ENCODE measurements around the gene VPS51. TPM values are rescaled to one million over a fixed set of nuclear protein-coding genes. Genes with fewer than 3 reads are reported as not detected.

The VPS51 gene
- total and polyA plus RNA-seq, 2 of the 13 experiments (the other 11 are each of a cell fraction or from before 2014, with no cell fraction given): 76.3 to 90.6 TPM

- TF ChIP-seq SYNCRIP (IDR thresholded peaks at IDR 0.05; ENCODE audit: insufficient read depth, low read depth, low read length) (no peak), TFDP2 (CRISPR knock-in tag; IDR thresholded peaks at IDR 0.05) (peak; percentile 100), GTF3A (CRISPR knock-in tag; conservative IDR thresholded peaks at IDR 0.05) (no peak), HNF4A (CRISPR knock-in tag; IDR thresholded peaks at IDR 0.05) (peak; percentile 20; the same call in 1 of the 2 replicates), GTF2F1 (IDR thresholded peaks at IDR 0.05; ENCODE audit: low read length) (no peak), ZNF580 (CRISPR knock-in tag; IDR thresholded peaks at IDR 0.05; ENCODE audit: borderline replicate concordance, low read depth) (peak; percentile 71; the same call in 1 of the 2 replicates), ZNF205 (CRISPR knock-in tag; IDR thresholded peaks at IDR 0.05) (peak; percentile 75), ZFP82 (CRISPR knock-in tag; IDR thresholded peaks at IDR 0.05; ENCODE audit: borderline replicate concordance) (no peak), BCL3 (CRISPR knock-in tag; IDR thresholded peaks at IDR 0.05) (0 out of 2 replicates have a peak, but pooled peaks have one; percentile 68), KDM2A (CRISPR knock-in tag; IDR thresholded peaks at IDR 0.05; ENCODE audit: borderline replicate concordance, low read depth) (peak; percentile 97), AHR (CRISPR knock-in tag; IDR thresholded peaks at IDR 0.05) (peak; percentile 20; the same call in 1 of the 2 replicates), TMF1 (CRISPR knock-in tag; IDR thresholded peaks at IDR 0.05; ENCODE audit: low read depth) (peak; percentile 88; the same call in 1 of the 2 replicates), BRCA1 (CRISPR knock-in tag; IDR thresholded peaks at IDR 0.05) (0 out of 2 replicates have a peak, but pooled peaks have one; percentile 48), E2F5 (CRISPR knock-in tag; conservative IDR thresholded peaks at IDR 0.05) (peak; percentile 100), MAZ (IDR thresholded peaks at IDR 0.05; ENCODE audit: borderline replicate concordance, low read depth, low read length) (peak; percentile 59; the same call in 1 of the 2 replicates), MAZ (CRISPR knock-in tag; IDR thresholded peaks at IDR 0.05; ENCODE audit: low read depth) (peak; percentile 71; the same call in 1 of the 2 replicates), HMGXB4 (CRISPR knock-in tag; IDR thresholded peaks at IDR 0.05; ENCODE audit: borderline replicate concordance in 1 of 2, low read depth in 1 of 2) (peak; percentile 42 to 87; a peak in 2 of 4 replicates), HCFC1 (IDR thresholded peaks at IDR 0.05; ENCODE audit: low read depth, low read length) (peak; percentile 78), ZBTB3 (CRISPR knock-in tag; IDR thresholded peaks at IDR 0.05; ENCODE audit: borderline replicate concordance, low read depth) (peak; percentile 83; the same call in 1 of the 2 replicates), DR1 (CRISPR knock-in tag; IDR thresholded peaks at IDR 0.05) (peak; percentile 70; the same call in 1 of the 2 replicates), CC2D1A (CRISPR knock-in tag; IDR thresholded peaks at IDR 0.05) (0 out of 2 replicates have a peak, but pooled peaks have one; percentile 48), ZNF775 (CRISPR knock-in tag; IDR thresholded peaks at IDR 0.05; ENCODE audit: borderline replicate concordance) (0 out of 2 replicates have a peak, but pooled peaks have one; percentile 28)
These were observed 12.0 kb upstream of the VPS51 start, which contains the start of the genes CDCA5 and ZFPL1 (continued) for GRCh38 chr11:65083834-65084597.
